Cortex of kidney (tissue), 1 donor: ENCODE results near the gene VPS13D.

ENCODE experiments used
- DNase-seq: peaks from one replicate; lab custom pipeline; 2025; lab: John Stamatoyannopoulos, UW

VPS13D gene

DNA sequence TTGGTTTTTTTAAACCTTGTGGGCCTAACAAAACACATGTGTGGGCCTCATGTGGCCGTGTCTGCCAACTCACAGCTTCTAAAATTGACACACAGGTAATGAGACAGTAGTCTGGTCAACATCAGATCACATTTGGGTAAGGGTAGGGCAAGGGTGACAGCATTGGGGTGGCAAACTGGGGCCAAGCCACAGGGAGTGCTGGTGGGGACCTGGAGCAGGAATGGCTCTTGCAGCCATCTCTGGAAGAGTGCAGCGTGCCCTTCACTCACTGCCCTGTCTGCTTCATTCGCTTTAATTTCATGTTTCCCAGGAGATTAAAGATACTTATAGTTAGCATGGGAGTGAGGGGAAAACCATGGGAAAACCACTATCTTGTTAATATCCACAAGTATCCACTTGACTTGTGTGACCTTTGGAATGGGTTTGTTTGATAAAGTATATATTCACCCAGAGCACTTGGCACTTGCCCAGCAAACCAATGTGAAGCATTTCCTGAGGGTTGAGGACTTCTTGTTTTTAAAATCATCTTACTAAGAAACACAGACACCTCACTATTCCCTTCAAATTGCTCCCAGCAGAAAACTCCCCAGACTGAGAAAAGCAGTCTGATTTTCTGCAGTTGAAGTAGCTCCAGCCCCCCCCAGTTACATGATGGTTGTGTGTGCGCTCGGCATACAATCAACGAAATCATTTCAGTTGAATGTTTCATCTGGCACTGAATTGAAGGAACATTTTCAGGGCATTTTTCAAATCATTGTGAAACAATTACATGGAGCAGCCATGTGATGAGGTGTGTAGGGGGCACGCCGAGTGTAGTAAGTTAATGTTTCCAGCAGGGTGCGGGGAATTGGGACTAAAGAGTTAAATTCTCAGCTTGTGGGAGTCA is 175.7 kb downstream of the VPS13D start:
- no peak for DNase-seq

DNA sequence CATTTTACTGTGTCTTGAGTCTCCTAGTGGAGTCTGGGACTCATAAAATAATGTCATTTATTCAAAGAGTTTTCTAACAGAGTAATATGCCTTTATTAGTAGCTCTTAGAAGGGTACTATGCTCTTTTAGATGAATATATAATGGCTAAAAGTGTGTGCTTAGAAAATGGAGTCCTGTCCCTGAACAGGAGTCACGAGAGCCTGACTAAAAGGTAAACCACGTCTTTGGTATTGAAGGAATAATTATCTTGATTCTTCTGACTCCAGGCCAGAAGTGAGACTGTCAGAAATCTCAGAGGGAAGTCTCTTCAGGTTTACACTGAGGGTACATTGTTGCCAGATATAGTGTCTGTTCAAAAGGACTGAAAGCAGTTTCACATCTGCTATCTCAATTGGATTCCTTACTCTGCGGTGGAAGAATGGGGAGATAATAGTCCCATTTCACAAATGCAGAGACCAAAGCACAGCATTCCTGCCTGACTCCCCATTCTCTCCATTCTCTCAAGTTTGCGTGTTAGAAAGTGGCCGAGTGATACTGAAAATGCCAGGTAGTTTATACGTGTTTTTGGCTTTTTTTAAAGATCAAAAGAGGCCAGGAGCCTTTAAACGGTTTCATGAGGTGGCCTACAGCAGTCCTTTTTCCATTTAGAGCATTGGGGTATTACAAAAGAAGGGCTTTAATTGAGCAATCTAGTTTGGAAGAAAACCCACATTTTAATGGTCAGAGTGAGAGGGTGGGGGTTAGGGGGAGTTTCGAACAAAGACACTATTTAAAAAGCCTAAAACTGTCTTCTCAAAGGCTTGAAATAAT is 176.6 kb downstream of the VPS13D start:
- DNase-seq, result no peak

DNA sequence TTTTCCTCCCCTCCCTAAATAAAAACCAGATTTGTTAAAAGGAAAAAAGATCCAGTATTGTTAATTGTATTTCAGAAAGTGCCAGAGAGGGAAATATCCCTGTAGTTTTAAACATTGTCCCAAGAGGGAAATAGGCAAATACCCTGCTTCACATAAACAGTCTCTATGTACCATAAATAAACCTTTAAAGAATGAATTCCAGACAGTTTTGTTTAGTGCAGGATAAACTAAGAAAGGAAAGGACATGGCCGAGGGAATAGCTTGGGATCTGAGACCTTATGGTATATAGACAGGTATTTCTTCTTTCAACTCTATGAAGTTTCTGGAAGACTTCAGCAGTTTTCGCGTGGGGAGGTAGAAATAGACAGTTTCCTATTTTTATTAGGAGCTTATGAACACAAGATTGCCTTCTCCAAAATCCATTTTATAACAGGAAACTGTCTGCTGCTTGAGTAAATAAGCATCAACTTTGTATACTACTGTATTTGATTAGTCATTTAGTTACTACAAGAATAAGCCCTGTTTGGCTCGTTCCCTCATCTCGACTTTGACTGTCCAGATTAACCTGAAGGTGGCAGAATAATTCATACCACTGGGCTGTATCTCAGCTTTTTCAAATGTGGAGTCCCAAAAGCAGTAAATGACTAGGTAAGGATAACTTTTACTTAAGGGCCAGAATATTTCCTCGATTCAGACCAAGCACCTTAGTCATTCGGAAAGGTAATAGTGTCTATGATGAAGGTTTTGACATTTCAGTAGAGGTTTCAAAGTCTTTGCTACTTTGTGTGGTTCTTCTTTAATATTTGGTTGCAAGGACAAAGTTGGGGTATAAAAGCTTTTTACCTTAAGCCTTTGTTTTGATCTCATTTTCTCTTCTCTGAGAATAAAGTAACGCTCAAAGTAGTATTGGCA is 177.5 kb downstream of the VPS13D start:
- no peak for DNase-seq

DNA sequence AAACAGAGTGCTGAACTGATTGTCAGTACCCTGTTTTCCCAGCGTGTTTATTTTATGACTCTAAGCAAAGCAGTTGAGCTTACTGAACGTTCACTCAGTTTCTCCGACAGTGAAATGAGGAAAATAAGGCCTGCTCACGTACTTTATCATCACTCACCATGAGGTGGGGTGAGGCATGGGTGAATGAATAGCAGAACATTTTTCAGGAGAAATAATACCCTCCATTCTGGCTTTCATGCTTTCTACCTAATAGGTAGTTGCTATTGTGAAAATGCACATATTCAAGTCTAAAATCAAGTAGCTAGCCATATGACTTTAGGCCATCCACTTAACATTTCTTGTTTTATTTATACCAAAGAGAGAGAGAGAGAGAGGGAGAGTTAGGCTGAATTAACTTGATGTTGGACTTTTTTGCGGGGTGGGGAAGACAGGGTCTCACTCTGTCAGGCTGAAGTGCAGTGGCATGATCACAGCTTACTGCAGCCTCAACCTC is 178.2 kb downstream of the VPS13D start:
- no peak for DNase-seq

DNA sequence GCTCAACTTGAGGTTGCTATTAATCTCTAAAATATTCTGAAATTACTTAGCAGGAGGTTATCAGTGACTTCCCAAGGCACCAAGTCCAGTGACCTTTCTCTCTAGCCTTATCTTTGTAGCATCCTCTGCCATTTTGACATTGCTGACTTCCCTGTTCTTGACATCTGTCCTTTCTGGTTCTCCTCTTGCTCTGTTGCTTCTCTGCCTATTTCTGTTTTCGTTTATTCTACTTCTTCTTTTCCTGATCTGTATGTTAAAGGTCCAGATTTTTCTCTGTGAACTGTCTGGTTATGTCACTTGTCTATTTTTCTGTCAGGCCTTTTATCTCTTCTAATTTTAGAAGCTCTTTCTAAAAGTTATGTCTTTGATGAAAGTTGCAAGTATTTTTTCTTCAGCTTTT is 178.8 kb downstream of the VPS13D start:
- DNase-seq, result no peak

DNA sequence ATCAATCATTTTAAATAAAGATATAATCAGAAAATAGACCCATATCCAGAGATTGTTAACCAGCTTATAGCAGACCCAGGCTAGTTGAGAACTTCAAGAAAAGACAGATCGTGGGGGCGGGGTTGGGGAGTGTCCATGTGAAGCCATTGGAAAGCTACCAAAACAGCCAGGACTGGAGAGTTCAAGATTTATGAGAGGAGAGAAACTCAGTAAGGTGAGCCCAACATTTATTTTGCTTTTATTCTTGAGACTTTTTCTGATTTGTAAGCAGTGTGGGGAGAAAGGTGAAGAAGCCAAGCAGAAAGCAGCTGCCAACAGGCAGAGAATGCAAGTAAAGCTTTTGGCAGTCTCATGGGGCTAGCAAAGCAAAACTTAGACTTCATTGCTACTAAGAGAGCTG is 179.9 kb downstream of the VPS13D start:
- no peak for DNase-seq

DNA sequence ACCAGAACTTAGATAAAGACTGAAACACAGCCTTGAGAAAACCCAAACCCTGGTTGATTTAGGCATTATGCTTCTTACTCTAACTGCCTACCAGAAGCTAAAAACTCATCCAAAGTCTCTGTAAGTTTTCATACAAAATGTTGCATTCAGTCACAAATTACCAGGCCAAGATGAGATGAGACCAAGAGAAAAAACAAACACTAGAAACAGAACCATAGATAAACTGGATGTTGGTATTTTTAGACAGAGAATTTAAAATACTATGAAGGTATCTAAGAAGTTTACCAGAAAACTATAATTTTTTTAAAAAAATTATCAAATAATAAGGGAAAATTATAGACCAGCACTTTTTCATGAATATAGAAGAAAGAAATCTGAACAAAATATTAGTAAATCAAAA is 180.5 kb downstream of the VPS13D start:
- no peak for DNase-seq

DNA sequence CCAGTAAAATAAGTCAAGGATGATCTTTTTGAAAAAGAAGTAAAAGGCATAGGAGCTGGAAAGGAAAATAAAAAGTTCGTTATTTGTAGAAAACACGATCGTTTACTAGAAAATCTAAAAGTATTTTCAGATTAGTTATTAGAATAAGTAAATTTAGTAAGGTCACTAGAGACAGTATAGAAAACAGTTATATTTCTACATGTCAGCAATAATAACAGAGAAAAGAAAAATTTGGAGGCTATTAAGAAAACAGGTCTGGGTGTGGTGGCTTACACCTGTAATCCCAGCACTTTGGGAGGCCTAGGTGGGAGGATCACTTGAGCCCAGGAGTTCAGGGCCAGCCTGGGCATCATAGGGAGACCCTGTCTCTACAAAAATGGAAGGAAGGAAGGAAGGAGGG is 181.3 kb downstream of the VPS13D start:
- DNase-seq, result no peak

DNA sequence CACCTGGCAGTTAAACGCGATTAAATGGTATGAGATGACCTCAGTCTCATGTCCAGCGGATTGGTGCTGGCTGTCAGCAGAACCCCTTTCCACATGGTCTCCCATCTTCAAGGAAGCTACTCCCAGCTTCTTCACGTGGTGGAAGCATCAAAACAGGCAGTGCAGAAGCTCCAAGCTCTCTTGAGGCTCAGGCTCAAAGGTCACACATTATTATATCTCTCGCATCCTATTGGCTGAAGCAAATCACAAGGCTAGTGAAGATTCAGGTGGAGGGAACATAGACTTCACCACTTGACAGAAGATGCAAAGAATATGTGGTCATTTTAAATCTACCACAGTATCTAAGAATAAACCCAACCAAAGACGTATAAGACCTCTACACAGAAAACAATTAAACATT is 181.9 kb downstream of the VPS13D start:
- no peak for DNase-seq

DNA sequence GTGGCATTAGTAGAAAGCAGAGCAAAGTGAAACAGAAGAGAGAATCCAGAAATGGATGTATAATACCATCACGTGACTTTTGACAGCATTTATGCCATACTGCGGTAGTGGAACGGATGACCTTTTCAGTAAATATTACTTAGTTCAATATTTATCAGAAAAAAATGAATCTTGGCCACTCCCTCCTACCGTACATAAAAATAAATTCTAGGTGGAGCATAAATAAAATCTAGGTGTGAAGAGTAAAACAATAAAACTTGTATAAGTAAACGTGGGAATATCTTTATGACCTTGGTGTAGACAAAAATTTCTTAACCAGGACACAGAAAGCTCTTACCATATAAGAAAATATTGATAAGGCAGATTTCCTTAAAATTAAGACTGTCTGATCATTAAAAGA is 182.6 kb downstream of the VPS13D start:
- no peak for DNase-seq

DNA sequence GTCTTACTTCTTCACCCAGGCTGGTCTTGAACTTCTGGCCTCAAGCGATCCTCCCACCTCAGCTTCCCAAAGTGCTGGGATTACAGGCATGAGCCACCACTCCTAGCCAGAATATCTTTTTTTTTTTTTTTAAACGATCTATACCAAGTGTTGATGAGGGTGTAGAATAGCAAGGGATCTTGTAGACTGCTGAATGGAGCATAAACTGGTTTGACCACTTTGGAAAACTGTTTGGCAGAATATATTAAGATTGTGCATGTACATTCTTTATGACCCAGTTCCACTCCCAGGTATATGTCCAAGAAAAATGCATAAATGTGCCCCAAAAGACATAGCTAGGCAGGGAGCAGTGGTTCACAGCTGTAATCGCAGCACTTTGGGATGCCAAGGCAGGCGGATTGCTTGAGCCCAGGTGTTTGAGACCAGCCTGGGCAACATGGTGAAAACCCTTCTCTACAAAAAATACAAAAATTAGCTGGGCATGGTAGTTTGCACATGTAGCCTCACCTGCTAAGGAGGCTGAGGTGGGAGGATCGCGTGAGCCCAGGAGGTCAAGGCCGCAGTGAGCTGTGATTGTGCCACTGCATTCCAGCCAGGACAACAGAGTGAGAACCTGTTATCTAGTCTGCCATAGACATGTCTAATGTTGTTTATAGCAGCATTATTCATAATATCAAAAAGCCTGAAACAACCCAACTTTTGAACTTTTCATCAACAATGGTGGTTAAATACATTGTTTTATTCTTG is 184.0 kb downstream of the VPS13D start:
- DNase-seq, result no peak

DNA sequence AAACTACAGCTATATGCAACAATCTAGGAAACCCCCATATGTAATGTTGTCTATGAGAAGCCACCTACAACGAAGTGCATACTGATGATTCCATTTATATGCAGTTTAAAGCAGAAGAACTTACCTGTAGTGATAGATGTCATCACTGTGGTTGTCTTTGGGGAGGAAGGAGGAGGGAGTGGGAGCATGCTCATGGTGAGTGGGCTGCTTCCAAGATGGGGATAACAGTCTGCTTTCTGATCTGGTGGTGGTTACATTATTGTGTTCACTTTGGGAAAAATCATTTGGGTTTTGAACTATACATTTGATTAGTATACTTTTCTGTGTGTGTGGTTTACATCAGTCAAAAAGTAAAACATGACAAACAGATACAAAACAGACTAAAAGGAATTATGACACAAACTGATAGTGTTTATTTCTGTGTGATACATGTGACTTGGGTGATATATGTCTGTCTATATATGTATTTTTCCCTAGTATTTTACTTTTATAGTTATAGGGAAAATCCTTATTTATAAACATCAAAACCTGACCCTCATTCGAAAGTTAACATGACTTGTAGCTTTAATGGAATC is 184.7 kb downstream of the VPS13D start:
- no peak for DNase-seq

DNA sequence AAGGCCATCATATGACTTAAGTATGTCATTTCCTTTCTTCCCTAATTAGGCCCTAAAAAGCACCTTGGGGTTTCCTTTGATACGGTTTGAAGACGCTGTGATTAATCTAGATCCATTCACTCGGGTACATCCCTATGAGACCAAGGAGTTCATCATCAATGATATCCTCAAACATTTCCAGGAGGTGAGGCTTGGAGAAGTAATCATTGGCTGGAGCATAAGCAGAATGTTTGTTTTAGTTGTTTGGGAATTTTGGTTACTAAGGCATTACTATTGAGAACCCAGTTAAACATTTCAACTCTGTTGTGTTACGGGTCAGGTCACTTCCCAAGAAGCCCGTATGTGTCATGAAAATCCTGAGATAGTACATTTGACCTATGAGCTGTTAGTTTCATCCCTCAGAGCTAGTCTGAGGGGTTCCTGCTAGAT is 185.2 kb downstream of the VPS13D start:
- no peak for DNase-seq

DNA sequence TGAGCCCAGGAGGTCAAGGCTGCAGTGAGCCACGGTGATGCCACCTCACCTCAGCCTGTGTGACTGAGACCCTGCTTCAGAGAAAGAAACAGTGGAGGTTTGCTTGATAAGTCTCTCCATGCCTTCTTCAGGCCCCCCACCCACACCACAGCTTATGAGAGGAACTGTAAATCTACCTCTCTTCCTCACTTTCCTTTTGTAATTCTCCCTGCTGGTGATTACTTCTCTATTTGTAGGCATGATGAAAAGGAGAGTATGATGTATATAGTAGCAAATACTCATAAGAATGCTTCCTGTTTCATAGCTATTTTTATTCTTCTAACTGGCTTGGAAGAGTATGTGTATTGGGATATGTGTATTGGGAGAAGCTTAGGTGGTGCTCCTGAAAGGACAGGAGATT is 186.3 kb downstream of the VPS13D start:
- DNase-seq, result no peak

DNA sequence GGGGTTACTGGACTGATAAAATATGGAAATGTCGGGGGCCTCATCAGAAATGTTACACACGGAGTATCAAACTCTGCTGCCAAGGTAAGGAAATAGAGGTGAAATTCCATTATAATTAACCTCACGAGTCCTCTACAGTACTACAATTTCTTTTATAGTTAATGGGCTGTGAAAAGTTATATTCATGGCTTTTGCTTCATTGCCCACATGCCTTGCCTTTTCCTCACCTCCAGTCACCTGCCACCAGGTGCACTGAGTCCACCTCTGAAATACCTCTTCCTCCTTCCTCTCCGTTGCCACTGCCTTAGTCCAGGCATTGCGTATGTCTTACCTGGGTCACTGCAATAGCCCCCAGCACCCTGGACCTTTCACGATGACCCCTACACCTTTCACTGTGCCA is 186.9 kb downstream of the VPS13D start:
- DNase-seq, result no peak

DNA sequence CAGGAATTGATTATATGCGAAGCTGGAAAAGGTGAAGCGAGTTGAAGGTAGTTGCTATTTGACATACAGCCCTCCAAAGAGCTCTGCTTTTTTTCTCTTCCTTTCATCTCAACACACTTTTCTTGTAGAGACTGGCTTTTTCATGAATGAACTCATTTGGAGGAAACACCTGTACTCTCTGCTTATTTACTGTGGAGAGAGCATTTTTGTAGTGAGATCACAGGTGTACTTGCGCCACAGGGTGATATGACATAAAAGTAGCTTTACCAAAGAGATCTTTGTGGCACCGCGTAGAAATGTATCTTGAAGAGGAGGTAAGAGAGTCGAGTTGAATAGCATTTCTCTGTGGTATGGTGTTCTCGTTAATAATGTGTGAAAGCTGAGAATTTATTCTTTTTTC is 187.6 kb downstream of the VPS13D start:
- DNase-seq, result no peak

DNA sequence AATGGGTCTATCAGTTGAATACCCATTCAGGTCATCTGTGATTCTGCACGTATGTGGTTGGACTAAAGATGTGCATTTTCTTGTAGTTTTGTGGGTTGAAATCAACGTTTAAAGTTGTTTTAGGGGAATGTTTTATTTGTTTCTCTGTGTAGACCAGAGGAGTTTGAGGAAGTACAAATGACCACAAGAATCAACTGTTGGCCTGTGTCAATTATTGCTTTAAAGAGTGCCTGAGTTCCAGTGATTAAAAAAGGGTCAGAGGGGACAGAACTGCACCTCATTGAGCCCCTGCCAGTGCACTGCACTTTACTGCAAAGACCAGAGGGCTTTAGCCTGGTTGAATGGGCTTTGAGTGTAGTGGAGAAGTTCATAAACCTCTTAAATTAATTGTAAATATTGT is 190.3 kb downstream of the VPS13D start:
- DNase-seq, result no peak

DNA sequence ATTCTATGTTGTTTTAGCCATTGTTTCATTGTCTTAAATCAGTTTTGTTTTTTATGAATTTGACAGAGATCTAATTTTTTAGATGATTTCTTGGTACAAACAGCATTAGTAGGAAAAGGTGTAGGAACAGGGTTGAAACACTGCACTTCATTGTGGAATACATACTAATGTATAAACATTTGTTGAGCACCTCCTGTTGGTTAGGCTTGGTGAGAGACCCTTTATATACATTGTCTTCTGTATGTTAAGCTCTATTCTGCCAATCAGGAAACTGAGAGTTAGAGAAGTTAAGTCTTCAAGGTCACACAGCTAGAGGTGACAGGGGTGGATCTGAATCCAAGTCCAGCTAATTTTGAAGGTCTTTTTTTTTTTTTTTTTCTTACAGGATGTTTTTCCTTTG is 192.7 kb downstream of the VPS13D start:
- DNase-seq, result no peak

DNA sequence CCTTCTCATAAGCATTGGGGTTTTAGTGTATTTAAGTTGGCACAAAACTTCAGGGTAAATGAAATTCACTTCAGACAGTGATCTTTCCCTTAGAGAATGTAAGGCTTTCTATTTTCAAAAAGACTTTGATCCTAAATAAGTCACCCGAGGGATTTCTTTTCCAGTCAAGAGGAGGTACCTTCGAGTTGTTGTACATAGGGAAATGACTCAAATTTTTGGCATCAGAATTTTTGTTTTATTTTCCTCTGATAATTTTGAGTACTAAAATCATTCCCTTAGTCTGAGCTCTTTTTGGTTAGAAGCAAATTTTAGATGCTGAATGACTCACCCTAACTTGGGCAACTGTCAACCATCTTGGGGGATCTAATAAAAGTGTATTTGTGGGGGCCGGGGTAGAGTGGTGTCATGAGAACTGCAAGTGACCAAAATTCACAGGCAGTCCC is 194.3 kb downstream of the VPS13D start:
- no peak for DNase-seq

DNA sequence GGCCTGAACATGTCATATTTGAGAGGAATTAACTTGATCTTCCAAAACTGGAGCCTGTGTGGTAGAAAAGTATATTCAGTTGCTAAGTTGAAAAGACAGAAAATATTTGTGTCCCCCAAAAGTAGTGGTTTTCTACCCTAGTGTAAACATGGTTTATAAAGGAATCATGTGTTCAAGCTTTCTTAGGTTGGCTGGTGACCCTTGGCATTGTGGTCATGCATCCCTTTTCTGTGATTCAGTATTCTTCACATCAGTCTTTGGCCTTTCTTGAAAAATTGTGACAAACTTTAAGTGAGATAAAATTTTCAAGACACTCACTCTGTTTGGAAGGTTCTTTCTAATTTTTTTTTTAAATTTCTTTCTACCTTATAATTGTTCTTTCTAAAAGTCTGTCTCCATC is 195.0 kb downstream of the VPS13D start:
- no peak for DNase-seq

DNA sequence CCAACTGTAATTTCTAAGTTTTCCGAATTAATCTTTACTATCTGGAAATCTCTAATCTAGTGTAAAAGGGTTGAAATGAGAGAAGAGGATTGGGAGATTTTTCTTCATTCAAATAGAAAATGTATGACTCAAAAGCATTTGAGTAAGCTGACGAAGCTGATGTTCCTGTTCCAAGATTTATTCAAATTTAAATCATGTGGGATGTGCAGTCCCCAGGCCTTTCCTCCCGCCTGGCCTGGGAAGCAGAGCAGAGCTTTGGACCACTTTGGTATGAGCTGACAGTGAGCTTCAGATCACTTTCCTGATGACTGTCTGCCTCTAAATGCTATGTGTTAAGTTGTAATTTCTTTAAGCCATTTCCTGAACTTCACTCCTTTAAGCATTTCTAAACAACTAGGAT is 196.2 kb downstream of the VPS13D start:
- DNase-seq, result no peak
